Esophagus squamous epithelium (tissue), 5 donors: ENCODE results near the gene OLFM2. TPM values are rescaled to one million over a fixed set of nuclear protein-coding genes. Genes with fewer than 3 reads are reported as not detected.
"Not testable (repeated sequence)": the region's sequence is repeated elsewhere in the genome, so short reads cannot be mapped to it uniquely, and the experiment has no call there.

Source experiments
- DNase-seq: peaks from one replicate; lab custom pipeline; 2025; lab: John Stamatoyannopoulos, UW
- H3K27ac ChIP-seq, 4 donors: fragments of 200-600 bp; sonication (generic); one replicate each; pipeline ENCODE4 v1.5.1; 2016 to 2019; ENCODE audit warnings: mild to moderate bottlenecking in 1 of 4
- H3K27me3 ChIP-seq, 4 donors: fragments of 200-600 bp; sonication (generic); 1 replicate in 3 of 4; 2 replicates in 1 of 4; pipeline versions ENCODE4 v1.5.1 to v1.6.0; 2017 to 2021; ENCODE audit warnings: antibody characterized with exemption in 1 of 4
- H3K36me3 ChIP-seq, 3 donors: fragments of 200-600 bp; sonication (generic); one replicate each; pipeline ENCODE4 v1.5.1; 2016 to 2019
- H3K4me1 ChIP-seq, 3 donors: fragments of 200-600 bp; sonication (generic); one replicate each; pipeline ENCODE4 v1.5.1; 2017 to 2019
- H3K4me3 ChIP-seq, 4 donors: fragments of 200-600 bp; sonication (generic); 1 replicate in 3 of 4; 2 replicates in 1 of 4; pipeline ENCODE4 v1.5.1; 2016 to 2019; ENCODE audit warnings: mild to moderate bottlenecking in 2 of 4, moderate library complexity in 1 of 4
- H3K9me3 ChIP-seq, 3 donors: fragments of 200-600 bp; sonication (generic); one replicate each; pipeline ENCODE4 v1.5.1; 2016 to 2019
- POLR2A ChIP-seq, 4 donors: fragments of 450-650 bp; IDR thresholded peaks; one replicate each; pipeline ENCODE4 v1.6.1; 2017; ENCODE audit warnings: antibody characterized with exemption in 4 of 4, mild to moderate bottlenecking in 4 of 4, moderate library complexity in 3 of 4
- WGBS, 2 donors: methylation state at CpG; one replicate each; pipeline ENCODE4 v1.1.5; 2018; 5-methylcytosine and 5-hydroxymethylcytosine counted together
- intact Hi-C: fragments of 100-400 bp; cut with DNase I; formaldehyde crosslinking; loops from one replicate; pipeline ENCODE4 v1.15.0; 2022
- total RNA-seq, 4 donors: library from RNA; depleted of rRNA; stranded (reverse); fragments of >200 nt; gene quantifications; one replicate each; pipeline ENCODE4 v1.1.0, GENCODE V29; 2016
- TF ChIP-seq, protein P1 (sequence below), 6 experiments: fragments of 450-650 bp in 4 of 6; fragments of 200-600 bp in 2 of 6; sonication (generic) in 2 of 6; IDR thresholded peaks; one replicate each; pipeline ENCODE4 v1.5.1; 2016 to 2019; ENCODE audit warnings: antibody characterized with exemption in 6 of 6, mild to moderate bottlenecking in 4 of 6, moderate library complexity in 4 of 6
- donor health status: DM: yes; HTN: yes; CAD: no.

The OLFM2 gene
- total RNA-seq, 4 donors from 2014 or later: 8.6 to 14.6 (median 9.8) TPM

DNA sequence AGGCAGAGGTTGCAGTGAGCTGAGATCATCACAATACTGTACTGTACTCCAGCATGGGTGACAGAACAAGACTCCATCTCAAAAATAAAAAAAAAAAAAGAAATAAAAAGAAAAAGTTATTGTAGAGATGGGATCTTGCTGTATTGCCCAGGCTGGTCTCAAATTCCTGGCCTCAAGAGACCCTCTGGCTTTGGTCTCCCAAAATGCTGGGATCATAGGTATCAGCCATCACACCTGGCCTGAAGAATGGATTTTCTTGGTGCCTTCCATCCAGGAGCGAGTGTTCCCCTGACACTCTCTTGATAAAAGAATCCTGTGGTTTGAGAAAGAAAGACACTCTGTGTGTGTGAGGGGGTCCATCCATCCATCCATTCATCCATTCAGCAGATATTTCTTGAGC, 4.7 kb downstream of the OLFM2 start:
- Histone ChIP-seq H3K27me3 (peaks cover 0 to 55% (median under 1%) of the 10 kb centered on the region in 4 donors), H3K4me1 (peaks cover 16 to 40% (median 24%) of the 10 kb centered on the region in 3 donors), H3K36me3 (no peaks in the 10 kb centered on the region), H3K27ac (no peak overlapping the region), H3K9me3 (no peaks in the 10 kb centered on the region), H3K4me3 (no peak overlapping the region)
- TF ChIP-seq, protein P1, sequence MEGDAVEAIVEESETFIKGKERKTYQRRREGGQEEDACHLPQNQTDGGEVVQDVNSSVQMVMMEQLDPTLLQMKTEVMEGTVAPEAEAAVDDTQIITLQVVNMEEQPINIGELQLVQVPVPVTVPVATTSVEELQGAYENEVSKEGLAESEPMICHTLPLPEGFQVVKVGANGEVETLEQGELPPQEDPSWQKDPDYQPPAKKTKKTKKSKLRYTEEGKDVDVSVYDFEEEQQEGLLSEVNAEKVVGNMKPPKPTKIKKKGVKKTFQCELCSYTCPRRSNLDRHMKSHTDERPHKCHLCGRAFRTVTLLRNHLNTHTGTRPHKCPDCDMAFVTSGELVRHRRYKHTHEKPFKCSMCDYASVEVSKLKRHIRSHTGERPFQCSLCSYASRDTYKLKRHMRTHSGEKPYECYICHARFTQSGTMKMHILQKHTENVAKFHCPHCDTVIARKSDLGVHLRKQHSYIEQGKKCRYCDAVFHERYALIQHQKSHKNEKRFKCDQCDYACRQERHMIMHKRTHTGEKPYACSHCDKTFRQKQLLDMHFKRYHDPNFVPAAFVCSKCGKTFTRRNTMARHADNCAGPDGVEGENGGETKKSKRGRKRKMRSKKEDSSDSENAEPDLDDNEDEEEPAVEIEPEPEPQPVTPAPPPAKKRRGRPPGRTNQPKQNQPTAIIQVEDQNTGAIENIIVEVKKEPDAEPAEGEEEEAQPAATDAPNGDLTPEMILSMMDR (IDR thresholded peaks at IDR 0.05): no peak
- no peak for TF ChIP-seq POLR2A (IDR thresholded peaks at IDR 0.05)
- intact Hi-C loops: loop anchor here (2.0 to 5.0 kb wide), 3 partner anchors 97 to 466 kb away; partner anchors contain the start of gene MRPL4
- 67 to 100% methylated on average over 1 of the region's 1 CpG for WGBS, 2 donors
- DNase-seq: no peak

DNA sequence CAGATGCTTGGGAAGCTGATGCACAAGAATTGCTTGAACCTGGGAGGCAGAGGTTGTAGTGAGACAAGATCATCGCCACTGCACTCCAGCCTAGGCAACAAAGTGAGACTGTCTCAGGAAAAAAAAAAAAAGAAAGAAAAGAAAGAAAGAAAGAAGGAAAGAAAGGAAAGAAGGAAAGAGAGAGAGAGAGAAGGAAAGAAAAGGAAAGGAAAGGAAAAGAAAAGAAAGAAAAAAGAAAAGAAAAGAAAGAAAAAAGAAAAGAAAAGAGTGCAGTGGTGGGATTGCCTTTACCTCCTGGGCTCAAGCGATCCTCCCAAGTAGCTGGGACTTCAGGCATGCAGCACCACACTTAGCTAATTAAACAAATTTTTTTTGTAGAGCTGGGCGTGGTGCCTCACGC, 12.9 kb downstream of the OLFM2 start:
- no peaks in the 10 kb centered on the region for H3K9me3 ChIP-seq
- H3K27me3 ChIP-seq: peaks cover 0 to 11% (median 0%) of the 10 kb centered on the region in 4 donors
- no peaks in the 10 kb centered on the region for H3K36me3 ChIP-seq
- 76 to 89% methylated on average over 3 to 4 of the region's 4 CpGs for WGBS, 2 donors
- no peak for TF ChIP-seq POLR2A (IDR thresholded peaks at IDR 0.05)
- TF ChIP-seq, protein P1 (IDR thresholded peaks at IDR 0.05): no peak
- no peak for DNase-seq
- H3K4me3 ChIP-seq: no peak overlapping the region
- no peak overlapping the region for H3K27ac ChIP-seq
- intact Hi-C loops: no loop called here
- no peaks in the 10 kb centered on the region for H3K4me1 ChIP-seq

DNA sequence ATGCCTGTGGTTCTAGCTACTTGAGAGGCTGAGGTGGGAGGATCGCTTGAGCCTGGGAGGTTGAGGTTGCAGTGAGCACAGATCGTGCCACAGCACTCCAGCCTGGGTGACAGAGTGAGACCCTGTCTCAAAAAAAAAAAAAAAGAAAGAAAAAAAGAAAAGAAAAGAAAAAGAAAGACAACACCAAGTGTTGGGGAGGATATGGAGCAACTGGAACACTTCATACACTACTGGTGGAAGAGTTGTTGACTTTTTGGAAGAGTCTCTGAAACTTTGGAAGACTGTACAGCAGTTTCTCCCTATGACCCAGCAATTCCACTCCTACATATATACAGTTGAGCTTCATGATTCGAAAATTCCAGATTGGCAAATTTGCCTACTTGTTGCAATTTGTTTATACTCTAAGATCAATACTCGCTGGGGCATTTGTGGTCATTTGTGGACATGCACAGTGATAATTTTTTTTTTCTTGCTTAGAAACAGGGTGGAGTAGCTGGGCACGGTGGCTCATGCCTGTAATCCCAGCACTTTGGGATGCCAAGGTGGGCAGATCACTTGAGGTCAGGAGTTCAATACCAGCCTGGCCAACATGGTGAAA, 13.4 kb downstream of the OLFM2 start:
- peaks cover 0 to 11% (median 0%) of the 10 kb centered on the region in 4 donors for H3K27me3 ChIP-seq
- DNase-seq, H3K9me3 ChIP-seq, H3K36me3 ChIP-seq, H3K4me3 ChIP-seq, H3K4me1 ChIP-seq, intact Hi-C loops, H3K27ac ChIP-seq: not testable (repeated sequence)
- 77 to 82% methylated on average over 4 to 5 of the region's 5 CpGs for WGBS, 2 donors

DNA sequence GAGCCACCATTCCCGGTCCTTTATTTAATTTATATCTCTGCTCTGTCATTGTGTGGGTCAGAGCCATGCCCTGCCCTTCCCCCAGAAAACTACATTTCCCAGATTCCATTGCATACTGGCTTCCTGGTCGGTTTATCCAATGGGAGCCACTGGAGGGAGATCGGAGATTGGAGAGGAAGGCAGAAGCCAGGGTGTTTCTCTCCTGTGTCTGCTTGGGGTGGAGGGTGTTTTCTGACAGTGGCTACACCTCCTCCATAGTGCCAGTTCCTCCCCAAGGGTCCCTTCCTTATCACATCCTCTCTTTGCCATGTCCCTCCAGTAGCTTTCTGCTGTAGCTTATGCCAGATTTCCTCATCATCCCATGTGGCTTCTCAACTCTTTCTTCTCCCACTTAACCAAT, 19.0 kb downstream of the OLFM2 start:
- no peak for DNase-seq
- no peaks in the 10 kb centered on the region for H3K36me3 ChIP-seq
- H3K27me3 ChIP-seq: peaks cover 0 to 50% (median 0%) of the 10 kb centered on the region in 4 donors
- TF ChIP-seq, protein P1 (IDR thresholded peaks at IDR 0.05): no peak
- no peak overlapping the region for H3K4me3 ChIP-seq
- H3K4me1 ChIP-seq: peaks cover 9 to 26% (median 11%) of the 10 kb centered on the region in 3 donors
- no peak overlapping the region for H3K27ac ChIP-seq
- intact Hi-C loops: no loop called here
- H3K9me3 ChIP-seq: no peaks in the 10 kb centered on the region
- WGBS, 2 donors: 6 to 11% methylated on average over 3 of the region's 3 CpGs

DNA sequence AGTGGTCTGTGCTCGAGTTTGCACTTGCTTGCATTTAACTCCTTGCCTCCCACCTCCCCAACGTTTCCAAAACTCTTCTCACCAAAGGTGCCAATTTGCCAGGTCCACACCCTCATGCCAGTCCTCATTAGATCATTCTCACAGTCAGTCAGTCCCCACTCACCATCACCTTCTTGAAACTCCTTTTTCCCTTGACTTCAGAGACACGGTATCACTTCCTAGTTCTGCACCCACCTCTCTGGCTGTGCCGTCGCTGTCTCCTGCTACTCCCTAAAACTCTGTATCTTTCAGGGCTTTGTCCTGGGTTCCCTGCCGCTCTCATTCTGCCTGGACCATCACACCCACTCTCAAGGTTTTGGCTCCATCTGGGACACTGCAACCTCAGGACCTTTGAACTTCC, 19.6 kb downstream of the OLFM2 start:
- TF ChIP-seq, protein P1 (IDR thresholded peaks at IDR 0.05): no peak
- TF ChIP-seq POLR2A (IDR thresholded peaks at IDR 0.05): no peak
- DNase-seq: no peak
- peaks cover 0 to 56% (median 0%) of the 10 kb centered on the region in 4 donors for H3K27me3 ChIP-seq
- no peaks in the 10 kb centered on the region for H3K9me3 ChIP-seq
- 42 to 50% methylated on average over 6 of the region's 6 CpGs for WGBS, 2 donors
- no peak overlapping the region for H3K4me3 ChIP-seq
- H3K27ac ChIP-seq: no peak overlapping the region
- intact Hi-C loops: no loop called here
- no peaks in the 10 kb centered on the region for H3K36me3 ChIP-seq
- H3K4me1 ChIP-seq: peaks cover 9 to 26% (median 11%) of the 10 kb centered on the region in 3 donors
